GM10266 (cell line): Measurements from ENCODE around the gene FXN.
"Not testable (repeated sequence)": the region's sequence is repeated elsewhere in the genome, so short reads cannot be mapped to it uniquely, and the experiment has no call there.

Experiments
- DNase-seq: peaks from one replicate; pipeline ENCODE4 v3.0.0; 2012; ENCODE audit errors: extremely low spot score
- CTCF ChIP-seq: IDR thresholded peaks from 2 replicates; pipeline ENCODE4 v1.5.1; 2012; ENCODE audit warnings: mild to moderate bottlenecking, low read depth; ENCODE audit not compliant: control insufficient read depth, insufficient read depth; ENCODE audit errors: missing control alignments

FXN gene

GRCh38 chr9:69097923-69098593, 62.5 kb downstream of the FXN start:
- no peak for DNase-seq
- TF ChIP-seq CTCF, result no peak

GRCh38 chr9:69103348-69103996, 67.9 kb downstream of the FXN start:
- DNase-seq, result not testable (repeated sequence)

GRCh38 chr9:69104830-69105527, 69.4 kb downstream of the FXN start:
- TF ChIP-seq CTCF, result no peak
- DNase-seq, result no peak

- DNase-seq, result no peak
- TF ChIP-seq CTCF, result no peak
Observed at GRCh38 chr9:69107771-69108170, 72.2 kb downstream of the FXN start.

GRCh38 chr9:69108706-69109105, 73.2 kb downstream of the FXN start:
- DNase-seq, result not testable (repeated sequence)

GRCh38 chr9:69109152-69109551, 73.6 kb downstream of the FXN start:
- no peak for DNase-seq
- no peak for TF ChIP-seq CTCF

GRCh38 chr9:69112646-69113045, 77.1 kb downstream of the FXN start:
- DNase-seq, result not testable (repeated sequence)

GRCh38 chr9:69115621-69116020, 80.1 kb downstream of the FXN start:
- no peak for TF ChIP-seq CTCF
- no peak for DNase-seq

GRCh38 chr9:69118656-69119055, 83.1 kb downstream of the FXN start:
- no peak for DNase-seq
- TF ChIP-seq CTCF, result no peak
